ENCODE measurements around the gene PTPRG. TPM values are rescaled to one million over a fixed set of nuclear protein-coding genes. Genes with fewer than 3 reads are reported as not detected.

The PTPRG gene
- total RNA-seq, 2 donors from 2014 or later = 23.9 to 31.6 TPM

- TF ChIP-seq CTCF (IDR thresholded peaks at IDR 0.05) (no peak), POLR2A (IDR thresholded peaks at IDR 0.05) (no peak)
- ATAC-seq = no peak
- no peak overlapping the region for H3K4me3 ChIP-seq
- 78 to 87% methylated on average over 5 of the region's 5 CpGs for WGBS, 2 donors
- no peaks in the 10 kb centered on the region for H3K9me3 ChIP-seq
- no peaks in the 10 kb centered on the region for H3K4me1 ChIP-seq
- H3K27ac ChIP-seq = no peak overlapping the region
- H3K36me3 ChIP-seq (replicated peaks in 1 of 2; ENCODE audit: insufficient read depth in 1 of 2, low read depth in 2 of 2) = no peaks in the 10 kb centered on the region
- intact Hi-C loops (cut with DNase I) = no loop called here
- DNase-seq = no peak
- no peaks in the 10 kb centered on the region for H3K27me3 ChIP-seq
Measured at GRCh38 chr3:61948699-61949305, 387.4 kb downstream of the PTPRG start.

DNA sequence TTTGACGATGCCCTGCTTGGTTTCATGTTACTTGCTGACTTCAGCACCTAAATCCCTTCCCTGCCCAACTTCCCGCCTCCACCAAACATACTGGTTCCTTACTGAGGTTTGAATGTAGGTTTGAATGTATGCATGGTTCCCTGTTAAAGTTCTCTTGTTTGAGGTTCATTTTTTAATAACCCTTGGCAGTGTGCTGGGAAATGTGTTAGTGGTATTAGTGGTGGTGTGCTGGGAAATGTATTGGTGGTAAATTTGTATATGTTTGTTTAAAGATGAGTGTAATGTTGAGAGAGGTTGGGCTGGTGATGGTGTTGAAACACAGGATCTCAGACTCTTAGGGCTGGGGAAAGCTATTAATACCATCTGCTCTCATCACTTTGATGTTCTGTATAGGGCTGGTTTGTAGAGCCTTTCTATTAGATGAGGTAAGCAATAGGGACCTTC lies 392.7 kb downstream of the PTPRG start:
- DNase-seq (no peak), ATAC-seq (no peak)
- Histone ChIP-seq H3K36me3 (replicated peaks in 1 of 2; ENCODE audit: insufficient read depth in 1 of 2, low read depth in 2 of 2) (no peaks in the 10 kb centered on the region), H3K4me3 (no peak overlapping the region), H3K9me3 (no peaks in the 10 kb centered on the region), H3K27ac (no peak overlapping the region), H3K4me1 (peaks cover 9% of the 10 kb centered on the region), H3K27me3 (no peaks in the 10 kb centered on the region)
- WGBS, 2 donors = 62 to 77% methylated on average over 2 of the region's 2 CpGs
- TF ChIP-seq CTCF (IDR thresholded peaks at IDR 0.05) (no peak), POLR2A (IDR thresholded peaks at IDR 0.05) (no peak)
- intact Hi-C loops (cut with DNase I) = no loop called here

- Histone ChIP-seq H3K4me3 (no peak overlapping the region), H3K4me1 (peaks cover 9% of the 10 kb centered on the region), H3K9me3 (no peaks in the 10 kb centered on the region), H3K27me3 (no peaks in the 10 kb centered on the region), H3K27ac (peak overlapping the region in 2 of 4 donors; percentile 46 to 54), H3K36me3 (replicated peaks in 1 of 2; ENCODE audit: insufficient read depth in 1 of 2, low read depth in 2 of 2) (no peaks in the 10 kb centered on the region)
- intact Hi-C loops (cut with DNase I) = no loop called here
- TF ChIP-seq POLR2A (IDR thresholded peaks at IDR 0.05) (no peak), CTCF (IDR thresholded peaks at IDR 0.05) (no peak)
- DNase-seq = no peak
- 17 to 24% methylated on average over 2 of the region's 2 CpGs for WGBS, 2 donors
- peak; percentile 45 for ATAC-seq
Measured at GRCh38 chr3:61955483-61955882, 394.1 kb downstream of the PTPRG start.

GRCh38 chr3:61956236-61956635 lies 394.9 kb downstream of the PTPRG start:
- intact Hi-C loops (cut with DNase I) = no loop called here
- no peaks in the 10 kb centered on the region for H3K9me3 ChIP-seq
- peak in 1 of 4 donors; percentile 21 for DNase-seq
- H3K27ac ChIP-seq = peak overlapping the region in 3 of 4 donors; percentile 37 to 54 (median 46)
- WGBS, 2 donors = 25 to 30% methylated on average over 5 of the region's 5 CpGs
- no peaks in the 10 kb centered on the region for H3K36me3 ChIP-seq (replicated peaks in 1 of 2; ENCODE audit: insufficient read depth in 1 of 2, low read depth in 2 of 2)
- ATAC-seq = peak; percentile 62
- TF ChIP-seq CTCF (IDR thresholded peaks at IDR 0.05) (no peak), POLR2A (IDR thresholded peaks at IDR 0.05) (no peak)
- peaks cover 9% of the 10 kb centered on the region for H3K4me1 ChIP-seq
- H3K4me3 ChIP-seq = no peak overlapping the region
- no peaks in the 10 kb centered on the region for H3K27me3 ChIP-seq

DNA sequence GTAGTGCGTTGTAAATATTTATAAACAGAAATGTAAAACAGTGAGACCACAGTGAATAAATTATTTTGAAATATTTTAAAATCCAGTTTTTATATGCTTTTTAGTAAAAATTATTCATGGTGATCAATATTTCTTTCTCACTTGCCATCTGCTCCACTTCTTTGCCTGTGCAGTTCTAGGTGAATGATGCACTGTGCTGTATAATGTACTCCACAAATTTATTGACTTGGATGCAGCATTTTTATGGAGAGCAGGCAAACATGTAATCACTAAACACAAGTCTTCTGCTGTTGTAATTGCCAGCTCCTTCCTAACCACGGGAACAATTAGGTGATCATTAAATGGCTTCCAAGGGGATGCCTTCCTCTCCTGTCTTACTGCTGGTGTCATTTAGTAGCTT lies 395.9 kb downstream of the PTPRG start:
- no peaks in the 10 kb centered on the region for H3K9me3 ChIP-seq
- no peaks in the 10 kb centered on the region for H3K27me3 ChIP-seq
- no peak overlapping the region for H3K4me3 ChIP-seq
- WGBS, 2 donors = 69 to 87% methylated on average over 2 of the region's 2 CpGs
- peaks cover 9% of the 10 kb centered on the region for H3K4me1 ChIP-seq
- no peak for ATAC-seq
- DNase-seq = no peak
- intact Hi-C loops (cut with DNase I) = no loop called here
- TF ChIP-seq POLR2A (IDR thresholded peaks at IDR 0.05) (no peak), CTCF (IDR thresholded peaks at IDR 0.05) (no peak)
- H3K27ac ChIP-seq = no peak overlapping the region
- no peaks in the 10 kb centered on the region for H3K36me3 ChIP-seq (replicated peaks in 1 of 2; ENCODE audit: insufficient read depth in 1 of 2, low read depth in 2 of 2)

Data from body of pancreas (tissue), 4 donors.